Heart right ventricle (tissue), 16 donors: ENCODE measurements around the gene LCTL. TPM values are rescaled to one million over a fixed set of nuclear protein-coding genes. Genes with fewer than 3 reads are reported as not detected.

Experiments used
- ATAC-seq, 8 donors: fragments of 200-7000 bp; cut with Tn5 transposase; one replicate each; pipeline ENCODE4 v1.9.1; 2020; ENCODE audit warnings: mild to moderate bottlenecking in 8 of 8, moderate library complexity in 8 of 8, moderate number of reproducible peaks in 1 of 8
- DNase-seq, 2 donors: peaks; one replicate each; pipeline ENCODE4 v3.0.0-alpha.2; 2020
- H3K27ac ChIP-seq, 10 donors: fragments of 200-600 bp; sonication (generic) in 2 of 10; one replicate each; pipeline versions ENCODE4 v1.5.0 to v1.8.0; 2020 to 2022; ENCODE audit warnings: mild to moderate bottlenecking in 3 of 10
- H3K27me3 ChIP-seq, 7 donors: fragments of 200-600 bp; one replicate each; pipeline ENCODE4 v1.8.0; 2021 to 2022; ENCODE audit warnings: mild to moderate bottlenecking in 2 of 7
- H3K36me3 ChIP-seq, 9 donors: fragments of 200-600 bp; sonication (generic) in 1 of 9; one replicate each; pipeline versions ENCODE4 v1.5.0 to v1.8.0; 2020 to 2022; ENCODE audit warnings: mild to moderate bottlenecking in 2 of 9
- H3K4me1 ChIP-seq, 9 donors: fragments of 200-600 bp; sonication (generic) in 1 of 9; one replicate each; pipeline versions ENCODE4 v1.5.0 to v1.8.0; 2020 to 2022; ENCODE audit warnings: mild to moderate bottlenecking in 4 of 9
- H3K4me3 ChIP-seq, 10 donors: fragments of 200-600 bp; sonication (generic) in 2 of 10; one replicate each; pipeline versions ENCODE4 v1.5.0 to v1.8.0; 2020 to 2022; ENCODE audit warnings: mild to moderate bottlenecking in 7 of 10, moderate library complexity in 2 of 10
- H3K9me3 ChIP-seq, 11 donors: fragments of 200-600 bp in 10 of 11; sonication (generic) in 2 of 11; one replicate each; pipeline versions ENCODE4 v1.5.0 to v1.8.0; 2013 to 2022; ENCODE audit warnings: mild to moderate bottlenecking in 2 of 11, control low read depth in 1 of 11, moderate library complexity in 1 of 11
- CTCF ChIP-seq, 9 donors: fragments of 200-600 bp; sonication (generic) in 2 of 9; IDR thresholded peaks; one replicate each; pipeline versions ENCODE4 v1.5.0 to v1.8.0; 2021 to 2022; ENCODE audit warnings: antibody characterized with exemption in 9 of 9, mild to moderate bottlenecking in 5 of 9, moderate library complexity in 1 of 9
- WGBS, 2 donors: extraction: QIAGEN DNeasy Blood & Tissue Kit; methylation state at CpG; one replicate each; pipeline ENCODE4 v1.1.7; 2013; ENCODE audit warnings: inconsistent platforms in 1 of 2; 5-methylcytosine and 5-hydroxymethylcytosine counted together
- intact Hi-C, 10 donors: fragments of 100-400 bp; cut with DNase I; formaldehyde crosslinking; loops; one replicate each; pipeline versions ENCODE4 v1.11.1 to v1.14.2; 2022
- long read RNA-seq, 3 donors: library from polyadenylated mRNA; unstranded; transcript quantifications; one replicate each; pipeline ENCODE4 v2.0.0, GENCODE V29; 2020 to 2021
- polyA plus RNA-seq, 2 donors: library from polyadenylated mRNA; stranded (reverse); fragments of 200-250 nt; gene quantifications; one replicate each; pipeline ENCODE4 v1.2.3, GENCODE V29; 2013
- total RNA-seq, 10 donors: library from RNA; stranded (reverse); fragmentation: NEBNext Ultra II Directional in 3 of 10; extraction: Animal tissue kit (Norgen Biotek cat#: 25700) in 3 of 10; gene quantifications; one replicate each; pipeline versions ENCODE4 v1.2.1 to v1.2.4, GENCODE V29; 2021 to 2023
- donor health status: Arrhythmogenic right ventricular cardiomyopathy.
- donor health status: ischemic (EF 13 %, LVEDD 7.1; RV severe dilation, severe dysfunction).
- donor health status: healthy with polysubstance abuse.
- donor health status: DM: no; HTN: yes; CAD: no.
- donor health status: DM: no; HTN: no; CAD: no.
- donor health status: ischemic (EF 25% LVEDD 6.9; RV normal size, moderate dysfunction).
- donor health status: ischemic (EF 25% LVEDD 5.7; RV mildly dilated, moderate dysfunction).
- donor health status: healthy.
- donor health status: DM: yes; HTN: yes; CAD: no.
- donor health status: Ischemic cardiomyopathy.
- donor health status: ischemic (EF 35%, LVEDD 5.7; RV mildly dilated, moderate dysfunction).
- donor health status: nonischemic (EF 11% LVEDD 7.7; RV severe dilation, severe dysfunction).
- donor health status: DM: yes; HTN: yes; CAD: no.
- donor health status: PGD.
- donor health status: ischemic (EF 29% LVEDD 5.4; RV normal size, mild dysfunction).
- donor health status: nonischemic (EF 23%, LVEDD 6.1; RV moderate dilation, normal function).

LCTL gene
- total RNA-seq (under 1 TPM in 1 of 10 donors, not detected in 9; 0.16 TPM), polyA plus RNA-seq (not detected)
- long read RNA-seq, donor 1, result 0 reads
- long read RNA-seq, donor 2, result 0 reads
- long read RNA-seq, donor 3, result 0 reads

GRCh38 chr15:66565741-66566144, at the start of gene LCTL:
TSS of gene LCTL (minus strand) at chr15:66565998. CDS start at chr15:66565365, 633 bp downstream.
- no peaks in the 10 kb centered on the region for H3K9me3 ChIP-seq
- no peak within 1 kb of the TSS for H3K27ac ChIP-seq
- no peaks in the 10 kb centered on the region for H3K36me3 ChIP-seq
- H3K4me3 ChIP-seq, result no peak within 1 kb of the TSS
- DNase-seq (no peak), ATAC-seq (no peak)
- intact Hi-C loops, result no loop called here
- WGBS, 2 donors, result 41 to 43% methylated on average over 14 of the region's 14 CpGs
- H3K27me3 ChIP-seq, result no peaks in the 10 kb centered on the region
- TF ChIP-seq CTCF (IDR thresholded peaks at IDR 0.05), result no peak
- H3K4me1 ChIP-seq, result peaks cover 0 to 7% (median 0%) of the 10 kb centered on the region in 9 donors

GRCh38 chr15:66614951-66615760, 49.4 kb upstream of the LCTL start:
- no peaks in the 10 kb centered on the region for H3K27me3 ChIP-seq
- H3K36me3 ChIP-seq, result no peaks in the 10 kb centered on the region
- no peaks in the 10 kb centered on the region for H3K9me3 ChIP-seq
- ATAC-seq (no peak), DNase-seq (no peak)
- intact Hi-C loops, result loop anchor here in 9 of 10 donors (5.0 to 10.0 kb wide), 10 partner anchors 47 to 242 kb away; partner anchors contain the start of gene SMAD6 (in 2 of the 9)
- H3K4me1 ChIP-seq, result peaks cover 5 to 65% (median 40%) of the 10 kb centered on the region in 9 donors
- H3K4me3 ChIP-seq, result no peak overlapping the region
- WGBS, 2 donors, result 65 to 67% methylated on average over 8 of the region's 8 CpGs
- peak overlapping the region in 4 of 10 donors; percentile 0 to 87 (median 30) for H3K27ac ChIP-seq
- no peak for TF ChIP-seq CTCF (IDR thresholded peaks at IDR 0.05)

DNA sequence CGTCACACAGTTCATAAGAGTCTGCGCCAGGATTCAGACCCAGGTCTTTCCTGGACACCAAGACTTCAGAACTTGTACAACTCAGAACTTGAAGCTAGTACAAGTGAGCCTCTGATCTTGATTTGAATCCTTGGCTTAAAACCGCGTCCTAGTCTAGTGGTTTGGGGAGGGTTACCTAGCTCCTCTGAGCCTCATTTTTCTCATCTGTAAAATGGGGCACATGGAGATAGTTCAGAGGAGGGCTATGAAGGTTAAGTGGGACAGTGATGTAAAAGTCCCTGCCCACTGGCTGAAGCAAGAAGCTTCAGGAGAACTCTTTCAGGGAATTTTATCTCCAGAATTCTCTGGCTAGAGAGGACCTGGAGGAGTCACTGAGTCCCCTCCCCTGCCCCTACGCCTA, 48.7 kb upstream of the LCTL start:
- no peaks in the 10 kb centered on the region for H3K36me3 ChIP-seq
- no peaks in the 10 kb centered on the region for H3K27me3 ChIP-seq
- H3K27ac ChIP-seq, result peak overlapping the region in 3 of 10 donors; percentile 0 to 33 (median 22)
- H3K9me3 ChIP-seq, result no peaks in the 10 kb centered on the region
- H3K4me1 ChIP-seq, result peaks cover 5 to 63% (median 39%) of the 10 kb centered on the region in 9 donors
- no peak for DNase-seq
- intact Hi-C loops, result loop anchor here in 1 of 10 donors (5.0 to 10.0 kb wide), 2 partner anchors 88 to 160 kb away; partner anchors contain the start of gene SMAD6
- WGBS, 2 donors, result 95 to 99% methylated on average over 5 of the region's 5 CpGs
- H3K4me3 ChIP-seq, result no peak overlapping the region
- no peak for TF ChIP-seq CTCF (IDR thresholded peaks at IDR 0.05)
- ATAC-seq, result no peak

GRCh38 chr15:66613743-66614142, 47.9 kb upstream of the LCTL start:
- H3K4me3 ChIP-seq, result no peak overlapping the region
- H3K27ac ChIP-seq, result peak overlapping the region in 1 of 10 donors; percentile 29
- TF ChIP-seq CTCF (IDR thresholded peaks at IDR 0.05), result no peak
- H3K4me1 ChIP-seq, result peaks cover 2 to 56% (median 32%) of the 10 kb centered on the region in 9 donors
- ATAC-seq (no peak), DNase-seq (no peak)
- no peaks in the 10 kb centered on the region for H3K9me3 ChIP-seq
- no peaks in the 10 kb centered on the region for H3K27me3 ChIP-seq
- no peaks in the 10 kb centered on the region for H3K36me3 ChIP-seq
- WGBS, 2 donors, result 57 to 84% methylated on average over 3 of the region's 3 CpGs
- intact Hi-C loops, result loop anchor here in 1 of 10 donors (5.0 to 10.0 kb wide), 2 partner anchors 89 to 161 kb away; partner anchors contain the start of gene SMAD6
